Neural cell (in vitro differentiated cells): ENCODE measurements around the gene UBE3B. TPM values are rescaled to one million over a fixed set of nuclear protein-coding genes. Genes with fewer than 3 reads are reported as not detected.

Experiments
- H2AFZ ChIP-seq: fragments of 200-600, 300-800 bp; sonication (generic), shearing (Covaris generic); 2 replicates; pipeline ENCODE4 v1.6.0; 2014; ENCODE audit warnings: low read depth, mild to moderate bottlenecking, antibody characterized with exemption, low read length, moderate library complexity
- H3F3A ChIP-seq: fragments of 200-600 bp; shearing (Covaris generic); 2 replicates; pipeline ENCODE4 v1.6.1; 2016; ENCODE audit warnings: mild to moderate bottlenecking, moderate library complexity, mixed read lengths, antibody characterized with exemption, low read length; ENCODE audit not compliant: insufficient read depth, poor library complexity, severe bottlenecking
- H3K27ac ChIP-seq: fragments of 200-600, 300-800 bp; sonication (generic), shearing (Covaris generic); 2 replicates; pipeline ENCODE4 v1.5.1; 2014; ENCODE audit warnings: mild to moderate bottlenecking, low read length, moderate library complexity
- H3K27me3 ChIP-seq: fragments of 300-800, 200-600 bp; sonication (generic), shearing (Covaris generic); 2 replicates; pipeline ENCODE4 v1.6.0; 2014; ENCODE audit warnings: mild to moderate bottlenecking, low read depth, low read length, moderate library complexity; ENCODE audit not compliant: insufficient read depth
- H3K36me3 ChIP-seq: fragments of 300-800, 200-600 bp; sonication (generic), shearing (Covaris generic); 2 replicates; pipeline ENCODE4 v1.5.1; 2014; ENCODE audit warnings: mild to moderate bottlenecking, antibody characterized with exemption, low read length, moderate library complexity; ENCODE audit not compliant: insufficient read depth
- H3K4me2 ChIP-seq: fragments of 300-800, 200-600 bp; sonication (generic), shearing (Covaris generic); 2 replicates; pipeline ENCODE4 v1.6.0; 2014; ENCODE audit warnings: mild to moderate bottlenecking, low read length
- H3K4me3 ChIP-seq: fragments of 300-800, 200-600 bp; sonication (generic), shearing (Covaris generic); 2 replicates; pipeline ENCODE4 v1.5.1; 2014; ENCODE audit warnings: mild to moderate bottlenecking, low read length, moderate library complexity
- H3K79me2 ChIP-seq: fragments of 200-600 bp; shearing (Covaris generic); replicated peaks from 2 replicates; pipeline ENCODE4 v1.6.0; 2014; ENCODE audit warnings: mild to moderate bottlenecking, low read length, moderate library complexity; ENCODE audit not compliant: insufficient read depth
- H3K9ac ChIP-seq: fragments of 300-800, 200-600 bp; sonication (generic), shearing (Covaris generic); 2 replicates; pipeline ENCODE4 v1.6.1; 2016; ENCODE audit warnings: mild to moderate bottlenecking, low read length, mixed read lengths
- H3K9me2 ChIP-seq: fragments of 200-600 bp; shearing (Covaris generic); 2 replicates; pipeline ENCODE4 v1.6.1; 2016; ENCODE audit warnings: mild to moderate bottlenecking, low read length, mixed read lengths; ENCODE audit not compliant: insufficient read depth
- H3K9me3 ChIP-seq: fragments of 200-600, 300-800 bp; sonication (generic), shearing (Covaris generic); 2 replicates; pipeline ENCODE4 v1.6.1; 2016; ENCODE audit warnings: mild to moderate bottlenecking, mixed run types, low read length, moderate library complexity, mixed read lengths
- H4K20me1 ChIP-seq: fragments of 200-600 bp; shearing (Covaris generic); 2 replicates; pipeline ENCODE4 v1.6.1; 2016; ENCODE audit warnings: mild to moderate bottlenecking, mixed run types; ENCODE audit not compliant: insufficient read depth
- CTCF ChIP-seq: fragments of 450-650 bp; IDR thresholded peaks from 2 replicates; pipeline ENCODE4 v1.5.1; 2014; ENCODE audit warnings: antibody characterized with exemption, mild to moderate bottlenecking, moderate library complexity; ENCODE audit not compliant: poor library complexity, severe bottlenecking
- EP300 ChIP-seq: fragments of 450-650 bp; conservative IDR thresholded peaks from 2 replicates; pipeline ENCODE4 v1.6.1; 2014; ENCODE audit warnings: antibody characterized with exemption, mild to moderate bottlenecking, moderate library complexity; ENCODE audit not compliant: poor library complexity, severe bottlenecking
- EZH2 ChIP-seq: fragments of 200-600, 300-800 bp; shearing (Covaris generic), sonication (generic); IDR thresholded peaks from 2 replicates; pipeline ENCODE4 v1.6.1; 2014; ENCODE audit warnings: antibody characterized with exemption, low read length, borderline replicate concordance, mild to moderate bottlenecking; ENCODE audit not compliant: insufficient read depth, poor library complexity, severe bottlenecking
- MXI1 ChIP-seq: fragments of 450-650 bp; conservative IDR thresholded peaks from 2 replicates; pipeline ENCODE4 v1.6.1; 2014; ENCODE audit warnings: antibody characterized with exemption, mild to moderate bottlenecking; ENCODE audit not compliant: poor library complexity, severe bottlenecking
- POLR2AphosphoS5 ChIP-seq: IDR thresholded peaks from 2 replicates; pipeline ENCODE4 v1.6.1; 2012
- RAD21 ChIP-seq: fragments of 450-650 bp; conservative IDR thresholded peaks from 2 replicates; pipeline ENCODE4 v1.6.1; 2014; ENCODE audit warnings: antibody characterized with exemption, mild to moderate bottlenecking, moderate library complexity
- REST ChIP-seq: IDR thresholded peaks from 2 replicates; pipeline ENCODE4 v1.6.1; 2012; ENCODE audit warnings: borderline replicate concordance
- SMC3 ChIP-seq: fragments of 450-650 bp; conservative IDR thresholded peaks from 2 replicates; pipeline ENCODE4 v1.6.1; 2014; ENCODE audit warnings: antibody characterized with exemption, mild to moderate bottlenecking, moderate library complexity; ENCODE audit not compliant: poor library complexity
- TAF1 ChIP-seq: IDR thresholded peaks from 2 replicates; pipeline ENCODE4 v1.6.1; 2012; ENCODE audit warnings: low read depth
- polyA plus RNA-seq: library from polyadenylated mRNA; depleted of rRNA; stranded (reverse); fragments of >200 nt; gene quantifications from 2 replicates; pipeline ENCODE4 v1.2.3, GENCODE V29; 2014

Gene UBE3B
- polyA plus RNA-seq, 1 donor from 2014 or later, result 21.7 TPM

- no peak for TF ChIP-seq TAF1
- TF ChIP-seq RAD21, result no peak
- no peak for TF ChIP-seq EZH2
- TF ChIP-seq CTCF, result no peak
- no peak for TF ChIP-seq SMC3
- no peak for TF ChIP-seq MXI1
- no peak for TF ChIP-seq POLR2AphosphoS5
- no peak for TF ChIP-seq REST
- TF ChIP-seq EP300, result no peak
- H2AFZ ChIP-seq, result peak overlapping the region; percentile 74
These were observed 95.0 kb downstream of the UBE3B start for GRCh38 chr12:109572506-109572845.

GRCh38 chr12:109573029-109573913 is 95.8 kb downstream of the UBE3B start, which contains the start of the genes MMAB and MVK:
TSS of gene MMAB (minus strand) at chr12:109573504. CDS start at chr12:109573480, 24 bp downstream.
TSS of gene MVK (plus strand) at chr12:109573794. CDS start at chr12:109574823, 1,029 bp downstream.
- Histone ChIP-seq H3K9me2 (no peaks in the 10 kb centered on the region), H4K20me1 (no peaks in the 10 kb centered on the region), H3K27me3 (no peaks in the 10 kb centered on the region), H3K9me3 (no peaks in the 10 kb centered on the region), H3K36me3 (no peaks in the 10 kb centered on the region), H3K4me2 (peak within 1 kb of the TSS; percentile 98), H3K9ac (peak within 1 kb of the TSS; percentile 94), H3K79me2 (peaks cover 24% of the 10 kb centered on the region), H3K27ac (peak within 1 kb of the TSS; percentile 94), H3K4me3 (peak within 1 kb of the TSS; percentile 90), H2AFZ (peak within 1 kb of the TSS; percentile 74), H3F3A (no peaks in the 10 kb centered on the region)
- TF ChIP-seq POLR2AphosphoS5 (peak; percentile 89), REST (peak; percentile 65), EZH2 (no peak), SMC3 (peak; percentile 34), CTCF (peak; percentile 27), TAF1 (no peak), MXI1 (peak; percentile 94), RAD21 (peak; percentile 30), EP300 (peak; percentile 92)

More at GRCh38 chr12:109572506-109572845, 95.0 kb downstream of the UBE3B start:
- Histone ChIP-seq H3K79me2 (peaks cover 24% of the 10 kb centered on the region), H3K36me3 (no peaks in the 10 kb centered on the region), H3K9me3 (no peaks in the 10 kb centered on the region), H3K9ac (peak overlapping the region; percentile 94), H3F3A (no peaks in the 10 kb centered on the region), H3K27ac (peak overlapping the region; percentile 94), H3K9me2 (no peaks in the 10 kb centered on the region), H3K4me3 (peak overlapping the region; percentile 90), H4K20me1 (no peaks in the 10 kb centered on the region), H3K4me2 (peak overlapping the region; percentile 81), H3K27me3 (no peaks in the 10 kb centered on the region)
